Peyer's patch (tissue), 4 donors: Measurements from ENCODE around the gene ANAPC16.

Experiments used
- CTCF ChIP-seq, 6 experiments: fragments of 450-650 bp in 4 of 6; fragments of 200-600 bp in 2 of 6; sonication (generic) in 1 of 6; IDR thresholded peaks; one replicate each; pipeline ENCODE4 v1.5.1; 2017 to 2019; ENCODE audit warnings: antibody characterized with exemption in 6 of 6, mild to moderate bottlenecking in 3 of 6, moderate library complexity in 1 of 6
- POLR2A ChIP-seq, 2 donors: fragments of 450-650 bp; IDR thresholded peaks; one replicate each; pipeline ENCODE4 v1.5.1; 2017; ENCODE audit warnings: antibody characterized with exemption in 2 of 2, mild to moderate bottlenecking in 2 of 2, moderate library complexity in 2 of 2

- TF ChIP-seq POLR2A (IDR thresholded peaks at IDR 0.05) = no peak
- no peak for TF ChIP-seq CTCF (IDR thresholded peaks at IDR 0.05)
Measured at GRCh38 chr10:72259491-72260238, 43.9 kb downstream of the ANAPC16 start.
